HG03095 (cell line): ENCODE results near the gene GOLGB1.
"Not testable (repeated sequence)": the region's sequence is repeated elsewhere in the genome, so short reads cannot be mapped to it uniquely, and the experiment has no call there.

ENCODE experiments used
- ATAC-seq: cut with Tn5 transposase; IDR thresholded peaks from one replicate; pipeline ENCODE4 v1.9.1; 2021; ENCODE audit warnings: moderate library complexity; ENCODE audit not compliant: unreplicated experiment

GOLGB1 gene

DNA sequence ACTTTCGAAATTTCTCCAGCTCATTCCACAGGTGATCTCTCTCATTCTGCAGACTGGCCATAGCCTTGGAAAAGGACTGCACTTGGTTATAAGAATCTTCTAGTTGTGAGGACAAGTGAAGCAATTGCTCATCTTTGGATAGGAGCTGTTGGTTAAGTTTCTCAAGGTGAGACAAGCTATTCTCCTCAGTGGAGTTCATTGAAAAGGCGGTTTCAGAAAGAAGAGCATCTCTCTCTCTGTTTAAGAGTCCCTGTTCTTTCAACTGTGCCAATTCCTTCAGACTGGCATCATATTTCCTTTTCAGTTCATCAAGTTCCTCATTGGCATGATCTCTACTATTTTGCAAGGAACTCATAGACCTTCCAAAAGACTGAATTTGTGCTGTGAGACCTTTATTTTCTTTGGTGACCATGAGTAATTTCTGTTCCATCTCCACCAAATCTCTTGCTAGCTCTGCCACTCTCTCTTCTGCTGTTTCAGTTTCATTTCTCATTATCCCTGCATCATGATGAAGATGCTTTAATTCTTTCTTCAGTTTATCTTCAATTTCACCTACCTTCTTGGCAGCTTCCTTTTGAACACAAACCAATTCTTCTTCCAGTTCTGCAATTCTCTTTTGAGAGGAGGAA, 58.6 kb downstream of the GOLGB1 start:
- peak; percentile 73 for ATAC-seq

DNA sequence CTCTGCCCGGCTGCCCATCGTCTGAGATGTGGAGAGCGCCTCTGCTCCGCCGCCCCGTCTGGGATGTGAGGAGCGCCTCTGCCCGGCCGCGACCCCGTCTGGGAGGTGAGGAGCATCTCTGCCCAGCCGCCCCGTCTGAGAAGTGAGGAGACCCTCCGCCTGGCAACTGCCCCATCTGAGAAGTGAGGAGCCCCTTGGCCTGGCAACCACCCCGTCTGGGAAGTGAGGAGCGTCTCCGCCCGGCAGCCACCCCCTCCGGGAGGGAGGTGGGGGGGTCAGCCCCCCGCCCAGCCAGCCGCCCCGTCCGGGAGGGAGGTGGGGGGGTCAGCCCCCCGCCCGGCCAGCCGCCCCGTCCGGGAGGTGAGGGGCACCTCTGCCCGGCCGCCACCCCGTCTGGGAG, 60.8 kb downstream of the GOLGB1 start:
- ATAC-seq = not testable (repeated sequence)

DNA sequence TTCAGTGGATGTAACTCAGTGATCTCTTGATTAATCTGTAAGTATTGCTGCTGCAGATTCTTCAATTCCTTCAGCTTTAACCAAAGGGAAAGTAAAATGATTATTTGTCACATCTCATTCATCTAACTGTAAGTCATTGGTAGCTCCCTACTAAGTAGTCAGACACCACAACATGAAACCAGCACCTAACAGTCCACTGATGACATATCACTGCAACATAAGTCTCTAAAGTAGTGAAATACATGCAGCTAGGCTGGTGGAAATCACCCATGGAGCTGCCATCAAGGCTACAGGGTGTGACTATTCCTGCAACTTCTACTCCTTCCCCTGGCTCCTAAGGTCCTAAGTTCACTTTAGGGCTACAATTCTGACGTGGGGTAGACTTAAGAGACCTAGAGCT, 67.7 kb downstream of the GOLGB1 start:
- no peak for ATAC-seq

DNA sequence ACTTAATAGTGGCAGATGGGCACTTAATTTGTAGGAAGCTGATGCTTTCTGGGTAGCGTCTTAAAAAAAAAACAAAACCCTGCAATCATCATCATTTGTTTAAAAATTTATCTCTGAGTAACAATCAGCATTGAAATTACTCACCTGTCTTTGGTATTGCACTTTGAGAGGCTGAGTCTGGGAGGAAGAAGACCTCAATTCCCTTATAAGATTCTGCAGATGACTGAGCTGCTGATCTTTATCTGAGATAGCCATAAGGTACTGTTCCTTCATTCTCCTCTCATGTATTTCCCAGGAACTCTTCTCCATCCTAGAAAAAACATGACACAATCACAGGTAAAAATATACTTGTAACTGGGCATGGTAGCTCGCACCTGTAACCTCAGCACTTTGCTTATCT, 72.4 kb downstream of the GOLGB1 start:
- no peak for ATAC-seq

DNA sequence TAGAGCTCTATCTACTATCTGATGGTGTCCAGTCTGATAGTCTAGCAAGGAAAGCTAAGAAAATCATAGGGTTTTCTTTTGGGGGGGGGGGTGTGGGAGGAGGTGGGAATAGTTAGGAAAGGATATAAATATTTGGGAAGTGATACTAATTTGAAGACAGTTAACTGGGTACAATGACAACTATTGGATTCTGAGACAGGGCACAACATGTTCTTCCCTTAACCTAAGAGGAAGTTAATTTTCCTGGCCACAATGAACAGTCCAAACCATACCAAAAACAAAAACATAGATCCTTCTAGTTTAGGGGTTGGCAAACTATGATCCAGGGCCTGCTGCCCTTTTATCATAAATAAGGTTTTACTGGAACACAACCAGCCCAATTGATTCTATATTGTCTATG, 78.9 kb downstream of the GOLGB1 start:
- ATAC-seq = no peak

DNA sequence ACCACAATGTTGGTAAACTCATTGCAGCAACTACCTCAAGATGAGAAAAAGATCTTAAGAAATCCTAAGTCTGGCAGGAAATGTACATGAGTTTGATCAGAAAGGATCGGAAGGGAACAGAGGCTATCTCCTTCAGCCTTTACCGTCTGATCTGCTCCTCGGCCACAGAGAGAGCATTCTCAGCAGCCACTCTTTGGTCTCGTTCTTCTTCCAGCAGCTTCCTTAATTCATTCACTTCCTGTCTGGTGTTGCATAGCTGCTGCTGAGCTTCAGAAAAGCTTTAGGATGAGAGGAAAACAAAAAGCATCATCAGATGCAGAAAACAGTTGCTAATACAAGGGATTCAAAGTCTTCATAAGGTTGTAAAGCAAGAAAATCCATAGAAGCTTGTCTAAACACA, 82.2 kb downstream of the GOLGB1 start:
- no peak for ATAC-seq

DNA sequence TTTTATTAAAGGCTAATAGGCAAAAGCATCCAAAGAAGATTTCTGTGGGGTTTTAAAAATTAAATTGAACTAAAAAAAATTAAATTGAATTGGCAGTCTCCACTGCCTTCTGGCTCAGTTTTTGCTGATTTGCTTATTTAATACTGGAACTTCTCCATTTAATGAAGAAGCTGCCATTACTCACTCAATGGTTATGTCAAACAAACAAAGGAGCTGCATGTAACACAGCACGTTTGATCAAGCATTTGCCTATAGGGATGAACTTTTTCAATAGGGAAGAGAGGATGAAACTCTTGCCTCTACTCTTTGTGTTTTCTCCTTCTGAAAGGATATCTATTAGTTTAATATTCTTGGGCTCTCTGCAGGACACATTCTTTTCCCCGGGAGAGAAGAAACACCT, 84.1 kb downstream of the GOLGB1 start:
- no peak for ATAC-seq

DNA sequence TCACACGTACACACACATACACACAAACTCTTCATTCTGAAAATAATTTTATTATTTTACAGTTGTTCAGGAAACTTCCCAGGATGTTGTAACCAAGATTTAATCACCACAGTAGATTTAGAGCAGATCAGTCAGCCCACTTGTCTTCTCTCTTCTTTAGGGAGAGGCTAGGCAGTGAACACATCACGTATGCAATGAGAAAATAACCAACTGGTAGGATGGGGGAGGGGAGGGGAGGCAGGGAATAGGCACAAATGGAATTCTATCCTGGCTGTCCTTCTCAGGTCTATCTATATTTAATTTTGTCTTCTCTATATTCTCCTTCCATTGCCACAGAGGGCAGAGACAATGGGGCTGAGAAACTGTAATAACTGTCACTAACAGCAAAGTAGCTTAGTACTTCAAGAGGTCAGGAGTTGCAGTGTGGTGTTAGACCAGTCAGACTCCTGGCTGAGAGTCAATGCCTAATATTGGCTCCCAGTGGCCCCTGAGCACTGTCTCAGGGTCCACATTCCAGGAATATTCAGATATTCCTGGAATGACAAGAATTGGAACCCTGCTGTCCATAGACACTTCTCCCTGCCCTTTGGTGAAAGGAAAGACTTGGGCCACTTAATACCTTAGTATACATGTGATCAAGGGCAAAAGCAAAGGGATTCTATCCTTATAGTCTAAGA, 86.2 kb downstream of the GOLGB1 start:
- no peak for ATAC-seq

DNA sequence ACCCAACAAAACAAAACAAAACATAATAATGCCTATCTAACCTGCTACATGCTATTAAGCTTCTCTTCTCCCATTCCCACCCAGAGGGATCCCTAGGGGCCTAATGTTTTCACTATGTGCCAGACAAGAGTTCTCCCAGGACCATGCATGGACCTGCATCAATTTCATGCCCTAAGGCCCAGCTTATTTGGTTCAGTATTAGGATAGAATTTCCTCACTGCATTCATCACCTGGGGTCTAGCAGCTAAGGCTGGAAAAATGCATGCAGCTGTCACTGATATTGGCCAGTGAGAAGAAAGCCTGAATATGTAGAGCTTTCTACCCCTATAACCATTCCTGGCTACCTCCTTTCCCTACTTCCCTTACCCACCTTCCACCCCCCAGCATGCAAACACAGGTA, 86.8 kb downstream of the GOLGB1 start:
- no peak for ATAC-seq

DNA sequence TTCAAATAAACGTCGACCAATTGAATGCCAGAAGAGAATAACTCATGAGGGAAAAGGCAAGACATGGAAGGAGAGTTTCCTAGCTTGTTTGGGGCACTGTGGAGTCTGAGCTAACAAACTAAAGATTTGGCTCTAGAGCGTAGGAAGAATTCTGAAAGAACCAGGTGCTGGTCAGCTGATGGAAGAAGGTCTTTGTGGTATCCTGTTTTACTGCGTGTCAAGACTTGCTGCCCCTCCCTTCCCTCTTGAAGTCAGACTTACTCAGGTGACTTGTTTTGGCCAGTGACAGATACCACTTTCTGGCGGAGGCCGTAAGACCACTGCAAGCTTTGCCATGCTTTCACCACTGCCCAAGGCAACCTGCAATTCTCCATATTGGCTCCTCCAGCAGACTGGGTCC, 88.2 kb downstream of the GOLGB1 start:
- ATAC-seq = no peak

DNA sequence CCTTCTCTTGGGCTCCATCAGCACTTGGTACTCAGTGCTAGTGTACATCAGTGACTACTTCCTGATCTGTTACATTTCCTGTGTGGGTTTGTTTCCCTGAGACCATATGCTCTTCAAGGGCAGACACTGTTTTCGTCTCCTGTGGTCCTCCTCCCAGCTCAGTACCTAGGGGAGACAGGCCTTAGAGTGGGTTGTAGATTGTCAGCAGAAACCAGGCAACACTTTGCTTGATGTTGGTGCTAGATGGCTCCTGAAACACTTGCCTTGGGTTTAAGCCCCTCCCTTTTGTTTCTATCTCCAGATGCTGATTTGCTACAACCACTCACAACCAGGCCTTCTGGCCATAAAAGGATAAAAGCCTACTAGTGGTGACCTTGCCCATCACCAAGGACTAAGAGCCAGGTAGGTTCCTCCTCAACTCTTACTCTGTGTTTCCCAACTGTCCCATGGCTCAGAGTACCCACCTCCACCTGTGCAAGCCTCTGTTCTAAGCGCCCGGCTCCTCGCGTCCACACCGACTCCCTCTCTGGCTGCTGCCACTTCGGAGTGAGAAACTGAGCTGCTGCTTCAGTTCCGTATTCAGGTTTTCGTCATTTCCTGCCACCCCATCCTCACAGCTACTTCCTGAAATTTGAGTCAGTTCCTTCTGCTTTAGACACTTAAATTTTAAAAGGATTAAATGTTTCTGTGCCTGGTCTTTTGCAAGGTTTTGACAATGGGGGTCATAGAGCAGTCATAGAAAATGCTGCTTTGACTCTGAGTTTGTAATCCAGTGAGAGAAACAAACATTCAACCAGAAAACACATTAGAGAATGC, 89.0 kb downstream of the GOLGB1 start, which contains the start of gene HCLS1:
TSS of gene HCLS1 (minus strand) at position 548 of the 816 bp plus-strand sequence. CDS start 2,556 bp downstream, outside the sequence.
- ATAC-seq = peak; percentile 82

DNA sequence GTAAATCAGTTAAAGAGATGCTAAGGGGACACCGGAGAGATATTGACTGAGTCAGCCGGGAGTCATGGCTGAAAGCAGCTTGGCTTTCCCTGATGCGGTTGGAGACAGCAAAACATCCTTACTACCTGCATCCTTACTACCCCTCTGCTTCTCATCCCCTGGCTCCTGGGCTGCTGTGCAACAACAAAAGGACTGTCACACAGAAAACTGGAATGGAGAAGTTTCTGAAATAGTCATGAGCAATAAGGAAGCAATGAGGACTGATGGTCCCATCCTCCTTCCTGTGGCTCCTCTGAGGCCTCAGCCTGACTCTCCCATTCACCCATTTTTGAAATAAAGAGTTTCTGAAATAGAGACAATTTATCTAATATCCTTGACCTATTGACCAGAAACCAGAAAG, 90.0 kb downstream of the GOLGB1 start:
- ATAC-seq = no peak

DNA sequence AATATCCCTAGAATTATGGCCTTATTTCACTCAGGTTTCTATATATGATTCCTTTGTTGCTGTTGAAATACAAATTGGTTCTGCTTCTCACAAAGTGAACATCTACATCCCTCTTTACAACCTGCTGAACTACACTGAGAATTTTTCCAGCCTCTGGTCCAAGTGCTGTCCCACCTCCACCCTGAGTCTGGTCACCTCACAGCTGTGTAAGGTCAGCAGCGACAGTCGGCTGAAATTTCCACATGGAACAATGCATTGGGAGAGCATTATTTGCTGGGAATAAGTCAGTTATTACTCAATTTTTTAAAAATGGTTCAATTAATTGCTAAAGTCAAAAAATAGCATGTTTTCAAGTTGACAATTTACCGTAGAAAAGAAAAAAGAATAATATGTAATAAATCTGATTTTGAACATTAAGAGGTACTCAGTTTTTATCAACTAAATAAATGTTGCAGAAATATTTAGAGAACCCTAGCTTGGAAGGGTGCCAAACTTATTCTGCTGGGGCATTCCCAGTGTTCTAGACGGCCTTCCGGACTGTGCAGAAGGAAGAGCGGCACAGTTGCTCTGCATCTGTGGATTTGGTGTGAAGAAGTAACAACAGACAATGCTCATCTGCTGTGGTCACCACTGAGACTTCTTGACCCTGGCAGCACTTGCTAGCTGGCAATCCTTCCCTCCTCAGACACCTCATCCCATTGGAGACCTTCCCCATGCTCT, 90.7 kb downstream of the GOLGB1 start:
- ATAC-seq = no peak

DNA sequence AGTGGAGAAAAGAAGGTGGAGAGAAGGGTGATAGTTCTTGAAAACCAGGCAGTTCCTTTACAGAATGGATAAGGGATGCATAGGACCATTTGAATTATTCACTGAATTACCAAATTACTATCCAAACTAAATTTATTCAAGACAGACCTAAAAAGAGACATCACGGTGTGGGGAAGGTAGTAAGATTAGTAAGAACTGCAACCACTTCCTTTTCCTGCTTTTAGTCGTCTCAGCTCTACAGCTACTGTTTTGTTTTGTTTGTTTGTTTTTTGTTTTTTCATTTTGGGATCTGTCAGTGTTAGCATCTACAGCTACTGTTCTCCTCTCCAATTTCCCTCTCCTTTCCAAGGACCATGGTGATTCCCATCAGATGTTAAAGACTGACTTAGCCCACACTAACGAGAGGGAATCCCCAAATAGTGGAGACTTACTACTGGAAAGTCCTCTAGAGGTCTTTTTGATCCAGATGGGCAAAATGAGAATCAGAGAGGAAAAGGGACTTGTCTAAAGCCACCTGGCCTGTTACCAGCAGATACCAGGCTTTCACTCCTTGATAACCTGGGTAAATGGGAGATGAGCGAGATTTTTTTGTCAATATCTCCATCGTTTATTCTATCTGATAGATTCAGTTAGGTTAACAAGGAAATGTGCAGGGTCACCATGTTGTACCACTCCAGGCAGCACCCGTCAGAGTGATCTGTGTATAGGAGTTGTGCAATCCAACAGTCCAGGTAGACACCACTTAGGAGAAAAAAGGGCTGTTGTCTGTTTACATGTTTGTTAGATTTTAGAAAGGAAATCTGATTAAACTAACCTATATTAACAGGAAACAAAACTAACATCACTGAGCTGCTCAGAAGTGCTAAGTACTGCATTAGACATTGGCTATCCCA, 94.8 kb downstream of the GOLGB1 start:
- ATAC-seq = no peak

DNA sequence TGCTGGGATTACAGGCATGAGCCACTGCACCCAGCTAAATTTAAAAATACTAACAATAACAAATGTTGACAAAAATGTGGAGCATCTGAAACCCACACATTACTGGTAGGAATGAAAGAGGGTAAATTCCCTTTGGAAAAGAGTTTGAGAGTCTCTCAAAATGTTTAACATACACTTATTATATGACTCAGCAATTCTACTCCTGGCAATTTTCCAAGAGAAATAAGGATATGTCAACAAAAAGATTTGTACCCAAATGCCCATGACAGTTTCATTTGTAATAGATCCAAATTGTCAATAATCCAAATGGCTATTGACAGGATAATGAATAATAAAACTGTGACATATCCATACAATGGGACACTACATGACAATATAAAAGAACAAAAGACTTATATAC, 97.9 kb downstream of the GOLGB1 start:
- ATAC-seq = no peak

DNA sequence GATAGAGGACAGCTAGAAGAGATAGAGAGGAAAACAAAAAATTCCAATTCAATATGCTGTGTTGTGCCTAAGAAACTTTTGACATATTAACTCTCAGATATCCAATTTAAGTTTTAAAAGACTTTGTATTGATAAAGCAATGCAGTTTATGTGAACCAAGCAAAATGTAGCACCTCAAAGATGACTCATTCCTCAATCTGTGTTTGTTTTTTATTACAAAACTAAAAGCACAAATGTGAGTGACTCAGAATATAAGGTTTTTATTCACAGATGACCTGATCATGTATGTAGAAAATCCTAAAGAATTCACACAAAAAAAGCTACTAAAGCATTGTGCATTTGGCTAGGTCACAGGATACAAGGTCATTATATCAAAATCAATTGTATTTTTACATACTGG, 99.9 kb downstream of the GOLGB1 start:
- no peak for ATAC-seq

DNA sequence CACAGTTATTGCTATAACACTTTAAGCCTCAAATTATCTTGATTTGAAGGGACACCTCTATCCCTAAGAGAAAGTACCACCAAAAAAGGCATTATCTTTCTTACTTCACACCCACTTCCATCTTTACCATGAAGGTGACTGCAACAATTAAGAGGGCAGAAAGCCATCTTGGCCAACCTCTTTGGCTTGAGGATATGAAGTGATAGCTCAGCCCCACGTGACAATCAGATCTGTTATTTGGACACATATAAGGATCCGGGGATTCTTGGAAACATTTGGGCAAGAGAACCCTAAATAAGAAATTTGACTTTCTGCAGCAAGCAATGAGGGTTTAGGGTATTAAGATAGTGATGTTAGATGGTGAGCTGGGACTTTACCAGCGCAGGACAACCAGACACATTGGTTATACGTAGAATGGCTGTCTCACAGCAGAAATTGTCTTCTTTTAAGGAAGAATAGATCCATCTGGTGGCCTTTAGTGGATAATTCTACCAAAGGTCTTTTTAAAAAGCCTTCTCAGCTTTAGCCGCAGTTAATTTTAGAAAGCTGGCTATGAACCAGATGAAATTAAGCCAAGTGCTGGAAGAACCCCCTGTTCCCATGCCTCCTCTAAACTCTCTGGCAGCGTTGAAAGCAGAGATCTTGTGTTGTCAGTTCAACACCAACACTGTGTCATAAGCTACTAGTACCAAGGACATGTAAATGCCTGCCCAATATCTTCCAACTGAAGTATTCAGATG, 101.2 kb downstream of the GOLGB1 start:
- ATAC-seq = no peak

DNA sequence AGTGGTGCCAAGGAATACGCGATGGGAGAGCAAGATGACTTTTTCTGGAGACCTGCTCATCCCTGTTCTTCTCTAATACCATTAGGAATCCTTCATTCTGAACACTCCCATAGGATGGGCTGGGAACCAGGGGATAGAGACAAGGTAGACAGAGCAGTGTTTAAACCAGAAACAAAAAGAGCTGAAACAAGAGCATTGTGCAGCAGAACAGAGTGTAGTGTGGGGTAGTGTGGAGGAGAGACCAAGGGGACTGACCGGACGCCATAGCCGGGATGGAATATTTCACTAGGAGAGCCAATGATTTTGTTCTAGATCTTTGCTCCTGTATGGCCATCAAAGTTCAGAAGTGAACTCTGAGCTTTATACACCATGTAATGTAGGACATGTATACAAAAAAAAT, 104.5 kb downstream of the GOLGB1 start:
- ATAC-seq = no peak

DNA sequence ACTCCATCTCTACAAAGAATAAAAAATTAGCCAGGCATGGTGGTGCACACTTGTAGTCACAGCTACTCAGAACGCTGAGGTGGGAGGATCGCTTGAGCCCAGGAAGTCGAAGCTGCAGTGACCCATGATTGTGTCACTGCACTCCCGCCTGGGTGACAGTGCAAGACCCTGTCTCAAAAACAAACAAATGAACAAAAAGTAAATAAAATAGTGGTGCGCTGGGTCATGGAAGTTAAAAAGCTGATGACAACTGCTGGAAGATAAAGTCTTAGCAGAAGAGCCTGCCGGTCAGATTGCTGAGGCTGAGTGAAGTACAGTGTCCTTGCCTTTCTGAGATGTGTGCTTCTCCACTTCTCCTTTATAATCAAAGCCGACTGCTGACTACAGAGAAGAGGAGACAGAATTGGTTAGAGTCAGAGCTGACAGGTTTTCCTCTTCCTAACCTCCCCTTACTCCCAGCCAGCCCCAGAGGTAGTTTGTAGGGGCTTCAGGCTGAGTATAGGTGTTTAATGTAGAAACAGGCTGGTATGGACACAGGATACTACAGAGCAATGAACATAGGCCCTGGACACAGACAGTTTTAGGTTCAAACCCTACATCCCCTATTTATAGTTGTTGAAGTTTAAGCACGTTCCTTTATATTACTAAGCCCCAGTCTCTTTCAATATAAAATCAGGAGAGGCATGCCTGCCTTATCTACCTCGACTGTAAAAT, 106.8 kb downstream of the GOLGB1 start:
- ATAC-seq = no peak
